ENCODE data around the gene HSPA2. TPM values are rescaled to one million over a fixed set of nuclear protein-coding genes. Genes with fewer than 3 reads are reported as not detected.

The HSPA2 gene
- total RNA-seq, 1 donor from 2014 or later: 11.4 TPM

DNA sequence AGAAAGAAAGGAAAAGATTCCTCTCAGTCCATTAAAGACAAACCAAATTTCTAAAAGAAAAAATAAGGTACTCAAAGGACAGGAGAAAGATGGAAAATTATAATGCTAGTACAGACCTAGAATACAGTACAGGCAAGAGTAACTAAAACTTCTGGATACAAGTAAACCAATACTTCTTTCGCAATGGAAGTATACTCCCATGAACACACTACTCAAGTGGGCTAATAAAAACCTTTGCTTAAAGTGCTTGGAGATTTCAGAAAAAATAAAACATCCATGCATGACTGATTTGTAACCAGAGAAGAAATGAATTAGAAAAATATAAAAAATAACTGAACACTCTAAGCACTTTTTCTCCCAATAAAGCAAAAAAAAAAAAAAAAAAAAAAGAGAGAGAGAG is 40.5 kb upstream of the HSPA2 start:
- ATAC-seq: no peak
- Histone ChIP-seq H3K4me3 (no peak overlapping the region), H3K36me3 (peaks cover 5% of the 10 kb centered on the region), H3K9me3 (no peaks in the 10 kb centered on the region), H3K4me1 (peaks cover 23% of the 10 kb centered on the region), H3K27me3 (ENCODE audit: low read depth) (no peaks in the 10 kb centered on the region), H3K27ac (no peak overlapping the region)
- intact Hi-C loops (cut with DNase I): no loop called here
- DNase-seq: no peak
- TF ChIP-seq, protein P1, sequence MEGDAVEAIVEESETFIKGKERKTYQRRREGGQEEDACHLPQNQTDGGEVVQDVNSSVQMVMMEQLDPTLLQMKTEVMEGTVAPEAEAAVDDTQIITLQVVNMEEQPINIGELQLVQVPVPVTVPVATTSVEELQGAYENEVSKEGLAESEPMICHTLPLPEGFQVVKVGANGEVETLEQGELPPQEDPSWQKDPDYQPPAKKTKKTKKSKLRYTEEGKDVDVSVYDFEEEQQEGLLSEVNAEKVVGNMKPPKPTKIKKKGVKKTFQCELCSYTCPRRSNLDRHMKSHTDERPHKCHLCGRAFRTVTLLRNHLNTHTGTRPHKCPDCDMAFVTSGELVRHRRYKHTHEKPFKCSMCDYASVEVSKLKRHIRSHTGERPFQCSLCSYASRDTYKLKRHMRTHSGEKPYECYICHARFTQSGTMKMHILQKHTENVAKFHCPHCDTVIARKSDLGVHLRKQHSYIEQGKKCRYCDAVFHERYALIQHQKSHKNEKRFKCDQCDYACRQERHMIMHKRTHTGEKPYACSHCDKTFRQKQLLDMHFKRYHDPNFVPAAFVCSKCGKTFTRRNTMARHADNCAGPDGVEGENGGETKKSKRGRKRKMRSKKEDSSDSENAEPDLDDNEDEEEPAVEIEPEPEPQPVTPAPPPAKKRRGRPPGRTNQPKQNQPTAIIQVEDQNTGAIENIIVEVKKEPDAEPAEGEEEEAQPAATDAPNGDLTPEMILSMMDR (IDR thresholded peaks at IDR 0.05): no peak

DNA sequence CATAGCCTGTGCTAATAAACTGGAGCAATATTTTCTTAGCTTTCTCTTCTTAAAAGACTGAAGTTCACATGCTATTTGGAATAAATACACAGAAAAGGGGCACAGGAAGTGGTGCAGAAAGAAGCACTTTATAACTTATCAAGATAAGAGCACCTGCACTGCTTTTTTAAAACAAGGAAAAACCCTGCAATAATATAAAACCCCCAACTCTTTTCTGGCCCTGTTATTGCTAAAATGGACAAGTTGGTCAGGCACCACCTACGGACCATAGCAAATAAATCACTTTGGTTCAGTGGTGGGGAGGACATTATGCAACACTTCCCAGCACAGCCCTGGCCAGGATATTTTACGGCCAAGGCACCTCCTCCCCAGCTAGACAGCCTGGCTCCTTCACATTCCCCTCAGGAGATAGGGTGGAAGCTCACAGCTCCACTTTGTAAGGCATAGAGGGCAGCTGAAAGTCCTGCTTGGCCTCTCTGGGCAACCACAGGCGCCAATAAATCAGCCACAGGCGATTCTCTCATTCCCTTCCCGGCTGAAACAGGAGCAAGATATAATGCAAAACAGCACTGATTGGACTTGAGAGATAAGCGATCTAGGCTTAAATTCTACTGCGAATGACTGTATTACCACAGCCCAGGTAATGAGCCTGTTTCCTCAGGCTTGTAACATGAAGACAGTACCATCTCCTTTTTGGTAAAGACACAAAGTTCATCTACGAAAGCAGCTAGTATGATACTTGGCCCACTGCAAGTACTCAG is 39.0 kb upstream of the HSPA2 start:
- peaks cover 34% of the 10 kb centered on the region for H3K4me1 ChIP-seq
- TF ChIP-seq, protein P1 (IDR thresholded peaks at IDR 0.05): no peak
- DNase-seq (peak; percentile 53), ATAC-seq (peak in 1 of 2 donors; percentile 16)
- H3K4me3 ChIP-seq: peak overlapping the region; percentile 78
- intact Hi-C loops (cut with DNase I): no loop called here
- H3K36me3 ChIP-seq: no peaks in the 10 kb centered on the region
- H3K27ac ChIP-seq: peak overlapping the region; percentile 99
- no peaks in the 10 kb centered on the region for H3K27me3 ChIP-seq (ENCODE audit: low read depth)
- H3K9me3 ChIP-seq: no peaks in the 10 kb centered on the region

DNA sequence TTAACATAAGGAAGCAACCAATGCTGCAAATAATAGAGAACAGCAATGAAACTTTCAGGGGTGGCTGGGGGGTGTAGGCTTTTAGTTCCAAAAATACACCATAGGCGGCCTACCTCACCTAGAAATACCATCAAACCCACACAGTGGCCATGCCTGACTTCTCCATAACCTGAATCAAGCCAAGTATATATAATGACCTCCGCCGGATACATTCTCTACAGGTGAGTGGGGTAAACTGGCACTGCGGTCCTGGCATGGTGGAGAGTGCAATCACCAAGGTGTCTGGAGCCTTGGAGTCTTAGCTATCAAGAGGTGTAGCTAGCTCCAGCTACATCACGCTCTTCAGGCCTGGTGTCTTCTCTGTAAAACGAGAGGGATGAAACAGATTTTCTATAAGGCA is 38.1 kb upstream of the HSPA2 start:
- Histone ChIP-seq H3K27me3 (ENCODE audit: low read depth) (no peaks in the 10 kb centered on the region), H3K36me3 (no peaks in the 10 kb centered on the region), H3K27ac (peak overlapping the region; percentile 99), H3K9me3 (no peaks in the 10 kb centered on the region), H3K4me3 (peak overlapping the region; percentile 78), H3K4me1 (peaks cover 43% of the 10 kb centered on the region)
- TF ChIP-seq, protein P1 (IDR thresholded peaks at IDR 0.05): no peak
- intact Hi-C loops (cut with DNase I): no loop called here
- DNase-seq: no peak
- no peak for ATAC-seq

DNA sequence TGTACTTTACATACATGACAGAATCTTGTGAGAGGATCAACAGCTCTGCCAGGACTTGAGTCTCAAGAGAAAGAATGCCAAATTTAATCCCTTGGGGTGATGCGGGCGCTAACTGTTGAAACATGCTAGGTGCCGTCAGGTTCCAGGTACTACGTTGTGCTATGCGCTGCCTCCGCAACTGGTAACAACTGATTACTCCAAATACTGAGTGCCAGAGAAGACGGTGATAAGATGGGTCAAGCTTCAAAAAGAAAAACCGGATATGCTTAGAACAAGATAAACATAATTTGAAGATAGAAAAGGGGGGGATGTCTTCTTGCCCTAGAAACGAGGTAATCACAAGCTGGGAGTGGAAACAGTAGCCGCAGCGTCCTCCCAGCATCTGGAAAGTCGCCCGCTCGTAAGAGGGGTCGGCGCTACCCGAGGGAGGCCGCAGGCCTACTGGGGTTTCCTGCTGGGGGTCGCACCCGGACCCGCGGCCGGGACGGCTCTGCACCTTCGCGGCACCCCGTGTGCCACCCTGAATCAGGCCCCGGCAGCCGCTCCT is 37.6 kb upstream of the HSPA2 start:
- Histone ChIP-seq H3K27me3 (ENCODE audit: low read depth) (no peaks in the 10 kb centered on the region), H3K4me3 (peak overlapping the region; percentile 78), H3K36me3 (no peaks in the 10 kb centered on the region), H3K4me1 (peaks cover 48% of the 10 kb centered on the region), H3K27ac (peak overlapping the region; percentile 99), H3K9me3 (no peaks in the 10 kb centered on the region)
- DNase-seq (no peak), ATAC-seq (peak in 1 of 2 donors; percentile 0)
- TF ChIP-seq, protein P1 (IDR thresholded peaks at IDR 0.05): no peak
- intact Hi-C loops (cut with DNase I): no loop called here

DNA sequence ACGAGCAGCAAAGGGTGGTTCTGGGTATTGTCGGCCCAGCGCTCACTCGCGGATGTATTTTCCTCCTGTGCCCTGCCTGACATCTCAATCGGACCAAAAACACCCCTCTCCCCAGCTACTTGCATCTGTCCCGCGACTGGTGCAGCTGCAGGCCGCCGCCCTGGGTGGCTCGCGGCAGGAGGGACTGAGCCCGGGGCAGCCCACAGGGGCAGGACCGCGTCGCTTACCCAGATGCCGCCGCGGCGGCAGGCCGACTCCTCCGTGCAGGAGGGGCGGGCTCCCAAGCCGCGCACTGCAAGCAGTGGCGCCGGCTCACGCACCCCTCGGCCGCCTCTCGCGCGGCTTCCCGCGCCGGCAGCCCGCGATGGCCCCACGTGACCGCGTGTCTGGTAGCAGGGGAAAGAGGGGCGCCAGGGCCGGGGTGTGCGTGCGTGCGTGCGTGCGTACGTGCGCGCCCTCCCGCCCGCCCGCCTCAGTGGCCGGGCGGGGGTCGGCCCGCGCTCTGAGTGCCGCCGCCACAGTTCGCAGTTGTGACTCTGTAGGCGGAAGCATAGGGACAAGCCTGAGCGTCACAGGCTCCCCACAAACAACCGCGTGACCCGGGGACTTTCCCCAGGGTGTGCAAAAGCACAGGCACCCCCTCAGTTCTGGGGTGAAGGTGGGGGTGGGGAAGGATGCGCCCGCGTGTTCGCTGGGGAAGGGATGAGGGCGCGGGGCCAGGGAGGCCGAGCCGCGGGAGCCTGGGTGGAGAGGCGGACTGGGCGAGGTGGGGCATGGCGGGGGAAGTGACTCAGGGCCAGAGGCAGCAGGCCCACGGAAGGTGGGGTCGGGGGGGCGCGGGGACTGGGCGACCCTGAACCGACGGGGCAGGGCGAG is 36.9 kb upstream of the HSPA2 start, which contains the start of gene ZBTB25:
ZBTB25 (minus strand) TSS at position 405 of the 876 bp plus-strand sequence. CDS start 13,305 bp downstream, outside the sequence.
- peak within 1 kb of the TSS; percentile 78 for H3K4me3 ChIP-seq
- intact Hi-C loops (cut with DNase I): no loop called here
- H3K27ac ChIP-seq: peak within 1 kb of the TSS; percentile 99
- peak; percentile 94 for DNase-seq
- H3K9me3 ChIP-seq: no peaks in the 10 kb centered on the region
- H3K36me3 ChIP-seq: no peaks in the 10 kb centered on the region
- no peaks in the 10 kb centered on the region for H3K27me3 ChIP-seq (ENCODE audit: low read depth)
- TF ChIP-seq, protein P1 (IDR thresholded peaks at IDR 0.05): no peak
- H3K4me1 ChIP-seq: peaks cover 55% of the 10 kb centered on the region
- ATAC-seq: peak; percentile 86 to 92
